HEK293 (cell line): ENCODE results near the gene DNAH8.

Source experiments
- CTCF ChIA-PET: fragments of 350-600 bp; formaldehyde crosslinking; extraction: SDS; loops from one replicate; lab custom pipeline; 2021; ENCODE audit warnings: antibody characterized with exemption; lab: Yijun Ruan, JAX
- POLR2A ChIA-PET: fragments of 300-600 bp; formaldehyde crosslinking; extraction: SDS; loops from one replicate; lab custom pipeline; 2020; ENCODE audit warnings: antibody characterized with exemption, inconsistent platforms; lab: Yijun Ruan, JAX
- H3K27ac ChIP-seq: fragments of 200-500 bp; sonication (Bioruptor generic); 2 replicates; pipeline ENCODE4 v1.5.1; 2014; ENCODE audit warnings: low read depth, low read length, control low read depth, inconsistent platforms; ENCODE audit errors: extremely low read depth
- H3K36me3 ChIP-seq, 2 experiments: fragments of 200-500 bp in 1 of 2; sonication (Bioruptor generic) in 1 of 2; 1 replicate in 1 of 2; 2 replicates in 1 of 2; pipeline ENCODE4 v1.5.1; 2014 to 2017; ENCODE audit warnings: inconsistent platforms in 2 of 2, low read length in 2 of 2; ENCODE audit not compliant: control insufficient read depth in 2 of 2, insufficient read depth in 1 of 2
- H3K4me1 ChIP-seq: fragments of 200-500 bp; sonication (Bioruptor generic); 2 replicates; pipeline ENCODE4 v1.5.1; 2014; ENCODE audit warnings: mild to moderate bottlenecking, low read length, inconsistent platforms; ENCODE audit not compliant: control insufficient read depth, insufficient read depth
- H3K4me3 ChIP-seq: 2 replicates; pipeline ENCODE4 v1.5.1; 2011; ENCODE audit warnings: low read depth, mild to moderate bottlenecking, control low read depth, low read length, moderate library complexity
- H3K9me3 ChIP-seq: fragments of 200-500 bp; sonication (Bioruptor generic); 2 replicates; pipeline ENCODE4 v1.5.1; 2014; ENCODE audit warnings: low read depth, low read length, inconsistent platforms; ENCODE audit not compliant: control insufficient read depth, insufficient read depth
- EGR2 ChIP-seq: fragments of 450-650 bp; formaldehyde crosslinking; IDR thresholded peaks from 2 replicates; pipeline ENCODE4 v1.5.1; 2016; ENCODE audit warnings: low read depth, missing biosample characterization, missing genetic modification characterization
- HIC1 ChIP-seq: fragments of 450-650 bp; formaldehyde crosslinking; IDR thresholded peaks from 2 replicates; pipeline ENCODE4 v1.5.1; 2016; ENCODE audit warnings: missing biosample characterization, missing genetic modification characterization
- PRDM1 ChIP-seq: fragments of 450-650 bp; formaldehyde crosslinking; IDR thresholded peaks from 2 replicates; pipeline ENCODE4; 2016; ENCODE audit warnings: missing biosample characterization, missing genetic modification characterization
- ZNF146 ChIP-seq: fragments of 450-650 bp; formaldehyde crosslinking; IDR thresholded peaks from 2 replicates; pipeline ENCODE4 v1.5.1; 2016; ENCODE audit warnings: missing biosample characterization, missing genetic modification characterization
- ZNF157 ChIP-seq: fragments of 450-650 bp; formaldehyde crosslinking; IDR thresholded peaks from 2 replicates; pipeline ENCODE4 v1.5.1; 2016; ENCODE audit warnings: missing biosample characterization, missing genetic modification characterization
- ZNF23 ChIP-seq: fragments of 450-650 bp; formaldehyde crosslinking; IDR thresholded peaks from 2 replicates; pipeline ENCODE4 v1.5.1; 2016; ENCODE audit warnings: missing biosample characterization, missing genetic modification characterization, borderline replicate concordance
- ZNF26 ChIP-seq: fragments of 450-650 bp; formaldehyde crosslinking; IDR thresholded peaks from 2 replicates; pipeline ENCODE4 v1.5.1; 2016; ENCODE audit warnings: missing biosample characterization, missing genetic modification characterization
- ZNF350 ChIP-seq: fragments of 450-650 bp; formaldehyde crosslinking; IDR thresholded peaks from 2 replicates; pipeline ENCODE4 v1.5.0; 2017; ENCODE audit warnings: missing biosample characterization, mild to moderate bottlenecking, missing genetic modification characterization
- ZNF354C ChIP-seq: fragments of 450-650 bp; formaldehyde crosslinking; IDR thresholded peaks from 2 replicates; pipeline ENCODE4 v1.5.1; 2016; ENCODE audit warnings: missing biosample characterization, missing genetic modification characterization, low read depth, borderline replicate concordance
- ZNF366 ChIP-seq: fragments of 450-650 bp; formaldehyde crosslinking; conservative IDR thresholded peaks from 2 replicates; pipeline ENCODE4 v1.5.1; 2016; ENCODE audit warnings: missing biosample characterization, missing genetic modification characterization
- ZNF704 ChIP-seq: fragments of 450-650 bp; formaldehyde crosslinking; IDR thresholded peaks from 2 replicates; pipeline ENCODE4 v1.5.1; 2016; ENCODE audit warnings: missing biosample characterization, missing genetic modification characterization
- TF ChIP-seq, protein P1 (sequence below): fragments of 450-650 bp; formaldehyde crosslinking; IDR thresholded peaks from 2 replicates; pipeline ENCODE4 v1.5.1; 2016; ENCODE audit warnings: missing biosample characterization, missing genetic modification characterization
- TF ChIP-seq, protein P2 (sequence below): fragments of 450-650 bp; formaldehyde crosslinking; IDR thresholded peaks from 2 replicates; pipeline ENCODE4; 2016; ENCODE audit warnings: missing biosample characterization, missing genetic modification characterization
- TF ChIP-seq, protein P3 (sequence below): fragments of 450-650 bp; formaldehyde crosslinking; IDR thresholded peaks from 2 replicates; pipeline ENCODE4 v1.5.1; 2016; ENCODE audit warnings: missing biosample characterization, missing genetic modification characterization, low read depth
- TF ChIP-seq, protein P4 (sequence below): fragments of 450-650 bp; formaldehyde crosslinking; conservative IDR thresholded peaks from 2 replicates; pipeline ENCODE4 v1.5.1; 2016; ENCODE audit warnings: low read depth, missing biosample characterization, missing genetic modification characterization

The DNAH8 gene

DNA sequence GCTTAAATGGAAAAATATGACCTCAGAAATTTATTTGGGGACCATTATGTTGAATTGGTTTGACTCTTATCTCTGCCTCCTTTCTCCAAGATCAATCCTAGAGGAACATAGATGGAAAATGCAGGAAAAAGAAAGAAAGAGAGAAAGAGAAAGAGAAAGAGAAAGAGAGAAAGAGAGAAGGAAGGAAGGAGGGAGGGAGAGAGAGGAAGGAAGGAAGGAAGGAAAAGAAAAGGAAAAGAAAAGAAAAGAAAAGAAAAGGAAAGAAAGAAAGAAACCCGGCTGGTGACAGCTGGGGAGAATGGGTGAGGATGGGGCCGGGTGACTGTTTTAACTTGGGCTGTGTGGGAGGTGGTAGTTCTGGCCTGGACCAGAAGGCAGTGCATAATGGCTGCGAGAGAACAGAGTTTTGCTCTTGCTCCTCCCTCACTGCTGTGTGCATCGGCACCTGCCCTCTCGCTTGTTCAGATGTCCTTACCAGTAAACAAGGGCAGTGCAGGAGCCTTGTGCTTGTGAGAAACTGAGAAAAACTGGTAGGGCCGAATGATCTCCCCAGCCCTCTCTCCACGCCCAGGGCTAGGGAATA is 36.8 kb upstream of the DNAH8 start:
- peak; percentile 93 for TF ChIP-seq ZNF366 (tag by site-specific recombination)
- peak; percentile 88 for TF ChIP-seq PRDM1 (tag by site-specific recombination)
- no peak for TF ChIP-seq ZNF157 (tag by site-specific recombination)
- peaks cover 62 to 84% of the 10 kb centered on the region in 2 experiments for H3K36me3 ChIP-seq
- POLR2A ChIA-PET, result no interaction called here
- CTCF ChIA-PET, result interaction anchor here (0.6 to 0.7 kb wide), 2 partner anchors 316 to 489 kb away, joined by 5 to 6 read pairs; no protein-coding TSS in a partner anchor
- H3K9me3 ChIP-seq, result no peaks in the 10 kb centered on the region
- no peak overlapping the region for H3K27ac ChIP-seq
- no peaks in the 10 kb centered on the region; the same call in 1 of the 2 replicates for H3K4me1 ChIP-seq
- no peak overlapping the region for H3K4me3 ChIP-seq

- Histone ChIP-seq H3K9me3 (no peaks in the 10 kb centered on the region), H3K4me3 (no peak overlapping the region), H3K27ac (no peak overlapping the region), H3K36me3 (peaks cover 76 to 90% of the 10 kb centered on the region in 2 experiments), H3K4me1 (no peaks in the 10 kb centered on the region)
- ChIA-PET CTCF (interaction anchor here (0.6 to 1.0 kb wide), 2 partner anchors 8 to 192 kb away, joined by 3 read pairs; no protein-coding TSS in a partner anchor), POLR2A (no interaction called here)
- no peak for TF ChIP-seq EGR2 (tag by site-specific recombination)
- TF ChIP-seq ZNF26 (tag by site-specific recombination), result no peak
- TF ChIP-seq, protein P1, sequence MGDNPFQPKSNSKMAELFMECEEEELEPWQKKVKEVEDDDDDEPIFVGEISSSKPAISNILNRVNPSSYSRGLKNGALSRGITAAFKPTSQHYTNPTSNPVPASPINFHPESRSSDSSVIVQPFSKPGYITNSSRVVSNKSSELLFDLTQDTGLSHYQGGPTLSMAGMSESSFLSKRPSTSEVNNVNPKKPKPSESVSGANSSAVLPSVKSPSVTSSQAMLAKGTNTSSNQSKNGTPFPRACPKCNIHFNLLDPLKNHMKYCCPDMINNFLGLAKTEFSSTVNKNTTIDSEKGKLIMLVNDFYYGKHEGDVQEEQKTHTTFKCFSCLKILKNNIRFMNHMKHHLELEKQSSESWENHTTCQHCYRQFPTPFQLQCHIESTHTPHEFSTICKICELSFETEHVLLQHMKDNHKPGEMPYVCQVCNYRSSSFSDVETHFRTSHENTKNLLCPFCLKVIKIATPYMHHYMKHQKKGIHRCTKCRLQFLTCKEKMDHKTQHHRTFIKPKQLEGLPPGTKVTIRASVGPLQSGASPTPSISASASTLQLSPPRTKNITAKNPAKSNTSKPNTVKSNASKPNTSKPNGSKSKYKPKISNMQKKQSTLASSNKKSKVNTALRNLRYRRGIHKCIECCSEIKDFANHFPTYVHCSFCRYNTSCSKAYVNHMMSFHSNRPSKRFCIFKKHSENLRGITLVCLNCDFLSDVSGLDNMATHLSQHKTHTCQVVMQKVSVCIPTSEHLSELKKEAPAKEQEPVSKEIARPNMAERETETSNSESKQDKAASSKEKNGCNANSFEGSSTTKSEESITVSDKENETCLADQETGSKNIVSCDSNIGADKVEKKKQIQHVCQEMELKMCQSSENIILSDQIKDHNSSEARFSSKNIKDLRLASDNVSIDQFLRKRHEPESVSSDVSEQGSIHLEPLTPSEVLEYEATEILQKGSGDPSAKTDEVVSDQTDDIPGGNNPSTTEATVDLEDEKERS (tag by site-specific recombination), result no peak
- TF ChIP-seq ZNF704 (tag by site-specific recombination), result no peak
- TF ChIP-seq, protein P2, sequence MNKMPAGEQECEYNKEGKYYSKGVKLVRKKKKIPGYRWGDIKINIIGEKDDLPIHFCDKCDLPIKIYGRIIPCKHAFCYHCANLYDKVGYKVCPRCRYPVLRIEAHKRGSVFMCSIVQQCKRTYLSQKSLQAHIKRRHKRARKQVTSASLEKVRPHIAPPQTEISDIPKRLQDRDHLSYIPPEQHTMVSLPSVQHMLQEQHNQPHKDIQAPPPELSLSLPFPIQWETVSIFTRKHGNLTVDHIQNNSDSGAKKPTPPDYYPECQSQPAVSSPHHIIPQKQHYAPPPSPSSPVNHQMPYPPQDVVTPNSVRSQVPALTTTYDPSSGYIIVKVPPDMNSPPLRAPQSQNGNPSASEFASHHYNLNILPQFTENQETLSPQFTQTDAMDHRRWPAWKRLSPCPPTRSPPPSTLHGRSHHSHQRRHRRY, result no peak
- TF ChIP-seq, protein P3, sequence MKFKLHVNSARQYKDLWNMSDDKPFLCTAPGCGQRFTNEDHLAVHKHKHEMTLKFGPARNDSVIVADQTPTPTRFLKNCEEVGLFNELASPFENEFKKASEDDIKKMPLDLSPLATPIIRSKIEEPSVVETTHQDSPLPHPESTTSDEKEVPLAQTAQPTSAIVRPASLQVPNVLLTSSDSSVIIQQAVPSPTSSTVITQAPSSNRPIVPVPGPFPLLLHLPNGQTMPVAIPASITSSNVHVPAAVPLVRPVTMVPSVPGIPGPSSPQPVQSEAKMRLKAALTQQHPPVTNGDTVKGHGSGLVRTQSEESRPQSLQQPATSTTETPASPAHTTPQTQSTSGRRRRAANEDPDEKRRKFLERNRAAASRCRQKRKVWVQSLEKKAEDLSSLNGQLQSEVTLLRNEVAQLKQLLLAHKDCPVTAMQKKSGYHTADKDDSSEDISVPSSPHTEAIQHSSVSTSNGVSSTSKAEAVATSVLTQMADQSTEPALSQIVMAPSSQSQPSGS (tag by site-specific recombination), result no peak
- TF ChIP-seq ZNF354C (tag by site-specific recombination), result no peak
- TF ChIP-seq ZNF146 (tag by site-specific recombination), result no peak
- TF ChIP-seq ZNF23, result no peak
- TF ChIP-seq ZNF350, result no peak
- TF ChIP-seq, protein P4, sequence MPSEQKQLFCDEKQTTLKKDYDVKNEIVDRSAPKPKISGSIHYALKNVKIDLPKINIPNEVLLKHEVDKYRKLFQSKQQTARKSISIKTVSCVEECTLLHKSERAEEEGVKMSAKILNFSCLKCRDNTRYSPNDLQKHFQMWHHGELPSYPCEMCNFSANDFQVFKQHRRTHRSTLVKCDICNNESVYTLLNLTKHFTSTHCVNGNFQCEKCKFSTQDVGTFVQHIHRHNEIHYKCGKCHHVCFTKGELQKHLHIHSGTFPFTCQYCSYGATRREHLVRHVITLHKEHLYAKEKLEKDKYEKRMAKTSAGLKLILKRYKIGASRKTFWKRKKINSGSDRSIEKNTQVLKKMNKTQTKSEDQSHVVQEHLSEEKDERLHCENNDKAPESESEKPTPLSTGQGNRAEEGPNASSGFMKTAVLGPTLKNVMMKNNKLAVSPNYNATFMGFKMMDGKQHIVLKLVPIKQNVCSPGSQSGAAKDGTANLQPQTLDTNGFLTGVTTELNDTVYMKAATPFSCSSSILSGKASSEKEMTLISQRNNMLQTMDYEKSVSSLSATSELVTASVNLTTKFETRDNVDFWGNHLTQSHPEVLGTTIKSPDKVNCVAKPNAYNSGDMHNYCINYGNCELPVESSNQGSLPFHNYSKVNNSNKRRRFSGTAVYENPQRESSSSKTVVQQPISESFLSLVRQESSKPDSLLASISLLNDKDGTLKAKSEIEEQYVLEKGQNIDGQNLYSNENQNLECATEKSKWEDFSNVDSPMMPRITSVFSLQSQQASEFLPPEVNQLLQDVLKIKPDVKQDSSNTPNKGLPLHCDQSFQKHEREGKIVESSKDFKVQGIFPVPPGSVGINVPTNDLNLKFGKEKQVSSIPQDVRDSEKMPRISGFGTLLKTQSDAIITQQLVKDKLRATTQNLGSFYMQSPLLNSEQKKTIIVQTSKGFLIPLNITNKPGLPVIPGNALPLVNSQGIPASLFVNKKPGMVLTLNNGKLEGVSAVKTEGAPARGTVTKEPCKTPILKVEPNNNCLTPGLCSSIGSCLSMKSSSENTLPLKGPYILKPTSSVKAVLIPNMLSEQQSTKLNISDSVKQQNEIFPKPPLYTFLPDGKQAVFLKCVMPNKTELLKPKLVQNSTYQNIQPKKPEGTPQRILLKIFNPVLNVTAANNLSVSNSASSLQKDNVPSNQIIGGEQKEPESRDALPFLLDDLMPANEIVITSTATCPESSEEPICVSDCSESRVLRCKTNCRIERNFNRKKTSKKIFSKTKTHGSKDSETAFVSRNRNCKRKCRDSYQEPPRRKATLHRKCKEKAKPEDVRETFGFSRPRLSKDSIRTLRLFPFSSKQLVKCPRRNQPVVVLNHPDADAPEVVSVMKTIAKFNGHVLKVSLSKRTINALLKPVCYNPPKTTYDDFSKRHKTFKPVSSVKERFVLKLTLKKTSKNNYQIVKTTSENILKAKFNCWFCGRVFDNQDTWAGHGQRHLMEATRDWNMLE, result no peak
- TF ChIP-seq HIC1 (tag by site-specific recombination), result no peak
Measured at GRCh38 chr6:38679668-38680067, 35.4 kb upstream of the DNAH8 start.
